ENCODE measurements around the gene MYOM1.
"Not testable (repeated sequence)": the region's sequence is repeated elsewhere in the genome, so short reads cannot be mapped to it uniquely, and the experiment has no call there.

MYOM1 gene

DNA sequence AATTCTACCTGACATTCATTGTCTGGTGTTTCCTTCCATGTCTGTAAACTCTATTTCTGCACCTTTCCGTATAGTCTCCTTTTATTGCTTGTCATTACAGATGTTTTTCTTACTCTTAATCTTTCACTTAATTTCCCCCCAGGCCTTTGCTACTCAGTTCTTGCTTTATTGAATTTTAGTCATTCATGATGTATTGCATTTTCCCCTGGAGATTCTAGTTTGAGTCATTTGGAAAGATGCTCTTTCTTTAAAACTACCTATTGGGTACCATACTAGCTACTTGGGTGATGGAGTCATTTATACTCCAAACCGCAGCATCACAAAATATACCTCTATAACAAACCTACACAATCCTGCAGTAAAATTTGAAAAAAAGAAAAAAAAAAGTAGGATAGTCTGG is 179.6 kb downstream of the MYOM1 start:
- TF ChIP-seq, protein P1, sequence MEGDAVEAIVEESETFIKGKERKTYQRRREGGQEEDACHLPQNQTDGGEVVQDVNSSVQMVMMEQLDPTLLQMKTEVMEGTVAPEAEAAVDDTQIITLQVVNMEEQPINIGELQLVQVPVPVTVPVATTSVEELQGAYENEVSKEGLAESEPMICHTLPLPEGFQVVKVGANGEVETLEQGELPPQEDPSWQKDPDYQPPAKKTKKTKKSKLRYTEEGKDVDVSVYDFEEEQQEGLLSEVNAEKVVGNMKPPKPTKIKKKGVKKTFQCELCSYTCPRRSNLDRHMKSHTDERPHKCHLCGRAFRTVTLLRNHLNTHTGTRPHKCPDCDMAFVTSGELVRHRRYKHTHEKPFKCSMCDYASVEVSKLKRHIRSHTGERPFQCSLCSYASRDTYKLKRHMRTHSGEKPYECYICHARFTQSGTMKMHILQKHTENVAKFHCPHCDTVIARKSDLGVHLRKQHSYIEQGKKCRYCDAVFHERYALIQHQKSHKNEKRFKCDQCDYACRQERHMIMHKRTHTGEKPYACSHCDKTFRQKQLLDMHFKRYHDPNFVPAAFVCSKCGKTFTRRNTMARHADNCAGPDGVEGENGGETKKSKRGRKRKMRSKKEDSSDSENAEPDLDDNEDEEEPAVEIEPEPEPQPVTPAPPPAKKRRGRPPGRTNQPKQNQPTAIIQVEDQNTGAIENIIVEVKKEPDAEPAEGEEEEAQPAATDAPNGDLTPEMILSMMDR (IDR thresholded peaks at IDR 0.05; ENCODE audit: control extremely low read depth, extremely low read depth, low read depth, missing control alignments): no peak
- ChIA-PET CTCF (interaction anchor here (1.1 to 1.5 kb wide), 3 partner anchors 11 to 23 kb away, joined by 3 to 4 read pairs (median 4); no protein-coding TSS in a partner anchor), POLR2A (no interaction called here)
- no peak for DNase-seq (ENCODE audit: extremely low spot score)

DNA sequence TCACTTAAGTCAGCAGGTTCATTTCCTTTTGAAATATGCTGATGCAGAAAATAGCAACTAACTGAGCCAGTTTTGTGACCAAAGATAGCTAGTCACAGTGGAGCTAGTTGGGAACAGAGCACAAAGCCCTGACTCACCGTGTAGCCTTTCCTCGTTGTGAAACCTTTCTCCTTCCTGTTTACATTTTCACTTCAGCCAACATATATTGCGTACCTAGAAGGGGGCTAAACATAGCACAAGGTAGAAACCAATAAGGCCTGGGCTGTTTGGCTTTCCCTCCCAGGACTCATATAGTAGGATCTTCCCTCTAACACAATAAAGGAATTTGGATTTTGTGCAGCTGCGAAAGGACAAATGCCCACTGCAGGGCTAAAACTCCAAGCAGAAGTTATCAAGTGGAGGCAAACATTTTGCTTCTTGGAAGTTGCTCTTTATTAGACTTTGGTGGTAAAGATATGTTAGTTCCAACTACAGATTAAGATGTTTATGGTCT is 182.3 kb downstream of the MYOM1 start:
- DNase-seq (ENCODE audit: extremely low spot score): peak; percentile 80
- TF ChIP-seq, protein P1 (IDR thresholded peaks at IDR 0.05; ENCODE audit: control extremely low read depth, extremely low read depth, low read depth, missing control alignments): no peak
- CTCF ChIA-PET: interaction anchor here (1.7 kb wide), 1 partner anchor 26 kb away, joined by 9 read pairs; no protein-coding TSS in a partner anchor
- POLR2A ChIA-PET: no interaction called here

DNA sequence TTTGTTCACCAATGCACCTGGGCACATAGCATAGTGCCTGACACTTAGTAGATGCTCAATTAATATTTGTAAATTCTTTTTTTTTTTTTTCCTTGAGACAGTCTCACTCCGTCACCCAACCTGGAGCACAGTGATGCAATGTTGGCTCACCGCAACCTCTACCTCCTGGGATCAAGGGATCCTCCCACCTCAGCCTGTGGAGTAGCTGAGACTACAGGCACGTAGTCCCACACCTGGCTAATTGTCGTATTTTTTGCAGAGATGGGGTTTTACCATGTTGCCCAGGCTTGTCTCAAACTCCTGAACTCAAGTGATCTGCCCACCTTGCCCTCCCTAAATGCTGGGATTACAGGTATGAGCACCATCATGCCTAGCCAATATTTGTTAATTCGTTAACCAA is 183.7 kb downstream of the MYOM1 start:
- no peak for DNase-seq (ENCODE audit: extremely low spot score)
- ChIA-PET CTCF (interaction anchor here (1.0 to 1.7 kb wide), 3 partner anchors 21 to 93 kb away, joined by 3 to 9 read pairs (median 4); no protein-coding TSS in a partner anchor), POLR2A (no interaction called here)
- TF ChIP-seq, protein P1 (IDR thresholded peaks at IDR 0.05; ENCODE audit: control extremely low read depth, extremely low read depth, low read depth, missing control alignments): no peak

GRCh38 chr18:3035635-3036034 is 184.1 kb downstream of the MYOM1 start:
- DNase-seq (ENCODE audit: extremely low spot score): no peak
- CTCF ChIA-PET: interaction anchor here (1.0 to 1.4 kb wide), 2 partner anchors 20 to 93 kb away, joined by 3 to 4 read pairs; no protein-coding TSS in a partner anchor
- TF ChIP-seq, protein P1 (IDR thresholded peaks at IDR 0.05; ENCODE audit: control extremely low read depth, extremely low read depth, low read depth, missing control alignments): no peak
- POLR2A ChIA-PET: no interaction called here

DNA sequence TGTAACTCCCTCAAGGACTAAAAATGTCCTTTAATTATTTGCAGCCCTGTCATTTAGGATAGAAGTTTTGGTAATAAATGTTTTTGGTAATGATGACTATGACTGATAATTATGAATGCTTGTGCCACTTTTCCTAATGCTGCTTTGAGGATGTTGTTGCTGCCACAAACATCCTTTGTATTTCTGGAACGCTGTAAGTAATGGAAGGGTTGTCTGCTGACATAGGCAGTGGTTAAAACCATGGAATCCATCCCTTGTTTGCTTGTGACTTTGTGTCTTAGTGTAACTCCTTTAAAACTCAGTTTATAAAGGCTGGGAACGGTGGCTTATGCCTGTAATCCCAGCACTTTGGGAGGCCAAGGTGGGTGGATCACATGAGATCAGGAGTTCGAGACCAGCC is 187.0 kb downstream of the MYOM1 start:
- POLR2A ChIA-PET: no interaction called here
- no peak for DNase-seq (ENCODE audit: extremely low spot score)
- CTCF ChIA-PET: interaction anchor here (1.3 kb wide), 1 partner anchor 11 kb away, joined by 3 read pairs; no protein-coding TSS in a partner anchor
- TF ChIP-seq, protein P1 (IDR thresholded peaks at IDR 0.05; ENCODE audit: control extremely low read depth, extremely low read depth, low read depth, missing control alignments): no peak

GRCh38 chr18:3029215-3029952 is 190.4 kb downstream of the MYOM1 start:
- TF ChIP-seq, protein P1 (IDR thresholded peaks at IDR 0.05; ENCODE audit: control extremely low read depth, extremely low read depth, low read depth, missing control alignments): no peak
- ChIA-PET POLR2A (no interaction called here), CTCF (interaction anchor here (1.0 to 1.5 kb wide), 3 partner anchors 10 to 33 kb away, joined by 3 to 4 read pairs (median 3); no protein-coding TSS in a partner anchor)
- DNase-seq (ENCODE audit: extremely low spot score): no peak

- POLR2A ChIA-PET; DNase-seq (ENCODE audit: extremely low spot score); CTCF ChIA-PET: not testable (repeated sequence)
Measured at GRCh38 chr18:3028115-3028514, 191.7 kb downstream of the MYOM1 start.
